ENCODE data around the gene KLK15.

The KLK15 gene, protein sequence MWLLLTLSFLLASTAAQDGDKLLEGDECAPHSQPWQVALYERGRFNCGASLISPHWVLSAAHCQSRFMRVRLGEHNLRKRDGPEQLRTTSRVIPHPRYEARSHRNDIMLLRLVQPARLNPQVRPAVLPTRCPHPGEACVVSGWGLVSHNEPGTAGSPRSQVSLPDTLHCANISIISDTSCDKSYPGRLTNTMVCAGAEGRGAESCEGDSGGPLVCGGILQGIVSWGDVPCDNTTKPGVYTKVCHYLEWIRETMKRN

DNA sequence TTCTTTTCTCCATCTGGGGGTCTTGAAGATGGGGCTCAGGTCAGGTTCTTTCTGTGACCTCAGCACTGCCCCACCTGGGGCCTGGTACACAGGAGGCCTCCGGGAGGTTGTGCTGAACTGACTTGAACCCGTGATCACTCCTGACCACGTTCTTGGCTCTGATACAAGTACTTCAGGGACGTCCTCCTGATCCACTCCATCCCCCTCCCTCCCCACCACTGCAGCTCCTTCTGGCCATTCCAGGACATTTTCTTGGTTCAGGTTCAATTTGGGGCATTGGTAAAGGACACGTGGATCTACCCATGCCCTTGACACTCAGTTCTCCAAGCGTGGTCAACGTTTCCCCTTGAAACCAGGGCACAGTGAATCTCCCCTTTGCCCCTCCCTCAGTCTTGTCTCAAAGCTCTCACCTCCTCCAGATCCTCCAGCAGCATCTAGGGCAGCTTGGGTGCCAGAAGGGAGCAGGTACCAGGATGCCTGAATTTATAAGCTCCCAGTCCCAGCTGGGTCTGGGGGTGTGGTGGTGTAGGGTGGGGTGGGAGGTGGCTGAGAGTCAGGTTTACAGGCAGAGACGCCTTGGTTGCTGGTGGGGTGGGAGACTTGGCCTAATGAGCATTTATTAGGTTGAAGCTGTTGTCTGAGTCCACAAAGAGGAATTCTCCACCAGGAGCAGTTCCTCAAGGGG lies at the start of gene KLK15:
KLK15 (minus strand) TSS at position 458 of the 685 bp plus-strand sequence. CDS start 2,082 bp downstream, outside the sequence.
- DNase-seq, result no peak

DNA sequence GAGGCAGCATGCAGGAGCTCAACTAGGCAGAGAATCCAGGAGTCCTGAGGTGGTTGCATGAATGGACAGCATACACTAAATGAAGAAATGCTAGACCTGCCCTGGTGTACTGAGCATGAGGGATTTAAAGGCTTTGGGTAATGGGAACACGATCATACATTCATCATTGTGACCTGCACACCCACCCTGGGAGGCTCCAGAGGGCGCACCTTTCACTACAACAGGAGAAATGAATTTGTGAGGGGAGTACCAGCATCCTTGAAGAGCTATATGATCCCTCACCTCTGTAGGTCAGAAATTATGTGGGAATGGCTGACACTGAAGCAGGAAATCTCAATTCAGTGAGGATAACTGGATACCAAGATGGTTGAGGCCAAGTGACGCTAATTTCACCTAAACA lies 48.8 kb upstream of the KLK15 start:
- no peak for DNase-seq

DNA sequence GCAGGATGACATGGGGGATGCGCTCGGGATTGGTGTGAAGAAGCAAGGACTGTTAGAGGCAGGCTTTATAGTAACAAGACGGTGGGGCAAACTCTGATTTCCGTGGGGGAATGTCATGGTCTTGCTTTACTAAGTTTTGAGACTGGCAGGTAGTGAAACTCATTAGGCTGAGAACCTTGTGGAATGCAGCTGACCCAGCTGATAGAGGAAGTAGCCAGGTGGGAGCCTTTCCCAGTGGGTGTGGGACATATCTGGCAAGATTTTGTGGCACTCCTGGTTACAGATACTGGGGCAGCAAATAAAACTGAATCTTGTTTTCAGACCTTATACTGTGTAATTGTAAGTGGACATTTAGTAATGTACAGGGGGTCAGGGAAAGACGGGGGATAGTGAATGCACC lies 46.9 kb upstream of the KLK15 start:
- DNase-seq, result no peak

DNA sequence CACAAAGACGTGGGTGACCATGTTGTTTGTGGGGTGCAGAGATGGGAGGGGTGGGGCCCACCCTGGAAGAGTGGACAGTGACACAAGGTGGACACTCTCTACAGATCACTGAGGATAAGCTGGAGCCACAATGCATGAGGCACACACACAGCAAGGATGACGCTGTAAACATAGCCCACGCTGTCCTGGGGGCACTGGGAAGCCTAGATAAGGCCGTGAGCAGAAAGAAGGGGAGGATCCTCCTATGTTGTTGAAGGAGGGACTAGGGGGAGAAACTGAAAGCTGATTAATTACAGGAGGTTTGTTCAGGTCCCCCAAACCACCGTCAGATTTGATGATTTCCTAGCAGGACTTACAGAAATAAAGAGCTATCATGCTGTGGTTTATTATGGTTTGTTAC lies 45.5 kb upstream of the KLK15 start:
- no peak for DNase-seq

DNA sequence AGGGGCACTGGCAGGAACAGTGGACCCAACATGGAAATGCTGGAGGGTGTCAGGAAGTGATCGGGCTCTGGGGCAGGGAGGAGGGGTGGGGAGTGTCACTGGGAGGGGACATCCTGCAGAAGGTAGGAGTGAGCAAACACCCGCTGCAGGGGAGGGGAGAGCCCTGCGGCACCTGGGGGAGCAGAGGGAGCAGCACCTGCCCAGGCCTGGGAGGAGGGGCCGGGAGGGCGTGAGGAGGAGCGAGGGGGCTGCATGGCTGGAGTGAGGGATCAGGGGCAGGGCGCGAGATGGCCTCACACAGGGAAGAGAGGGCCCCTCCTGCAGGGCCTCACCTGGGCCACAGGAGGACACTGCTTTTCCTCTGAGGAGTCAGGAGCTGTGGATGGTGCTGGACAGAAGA lies 44.0 kb upstream of the KLK15 start:
- DNase-seq, result no peak

DNA sequence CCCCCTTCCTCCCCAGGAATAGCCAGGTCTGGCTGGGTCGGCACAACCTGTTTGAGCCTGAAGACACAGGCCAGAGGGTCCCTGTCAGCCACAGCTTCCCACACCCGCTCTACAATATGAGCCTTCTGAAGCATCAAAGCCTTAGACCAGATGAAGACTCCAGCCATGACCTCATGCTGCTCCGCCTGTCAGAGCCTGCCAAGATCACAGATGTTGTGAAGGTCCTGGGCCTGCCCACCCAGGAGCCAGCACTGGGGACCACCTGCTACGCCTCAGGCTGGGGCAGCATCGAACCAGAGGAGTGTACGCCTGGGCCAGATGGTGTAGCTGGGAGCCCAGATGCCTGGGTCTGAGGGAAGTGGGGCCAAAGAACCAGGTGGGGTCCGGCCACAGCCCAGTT lies 43.1 kb upstream of the KLK15 start:
- no peak for DNase-seq

DNA sequence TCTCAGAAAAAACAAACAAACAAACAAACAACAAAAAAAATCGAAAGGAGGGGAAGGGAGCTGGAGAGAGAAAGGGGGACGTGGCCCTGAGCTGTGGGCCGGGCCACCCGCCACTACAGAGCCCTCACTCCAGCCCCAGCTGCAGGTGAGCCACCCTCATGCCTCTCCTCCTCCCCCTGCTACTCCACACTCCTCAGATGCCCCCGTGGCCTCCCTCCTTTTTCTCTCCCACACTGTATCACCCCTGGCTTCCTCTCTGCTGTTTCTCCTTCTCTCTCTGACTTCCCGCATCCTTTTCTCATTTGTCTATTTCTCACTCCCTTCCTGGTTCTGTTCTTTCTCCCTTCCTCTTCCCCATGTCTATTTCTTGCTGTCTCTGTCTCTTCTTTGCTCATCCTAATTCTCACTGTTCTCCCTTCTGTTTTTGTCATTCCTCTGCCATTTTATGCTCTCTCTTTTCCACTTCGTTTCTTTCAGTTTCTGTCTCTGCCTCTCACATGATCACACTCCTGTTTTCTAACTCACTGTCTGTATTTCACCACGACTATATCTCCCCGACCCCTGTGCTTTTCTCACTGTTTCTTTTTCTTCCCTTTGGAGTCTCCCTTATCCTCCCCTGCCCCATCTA lies 42.5 kb upstream of the KLK15 start:
- DNase-seq, result no peak

DNA sequence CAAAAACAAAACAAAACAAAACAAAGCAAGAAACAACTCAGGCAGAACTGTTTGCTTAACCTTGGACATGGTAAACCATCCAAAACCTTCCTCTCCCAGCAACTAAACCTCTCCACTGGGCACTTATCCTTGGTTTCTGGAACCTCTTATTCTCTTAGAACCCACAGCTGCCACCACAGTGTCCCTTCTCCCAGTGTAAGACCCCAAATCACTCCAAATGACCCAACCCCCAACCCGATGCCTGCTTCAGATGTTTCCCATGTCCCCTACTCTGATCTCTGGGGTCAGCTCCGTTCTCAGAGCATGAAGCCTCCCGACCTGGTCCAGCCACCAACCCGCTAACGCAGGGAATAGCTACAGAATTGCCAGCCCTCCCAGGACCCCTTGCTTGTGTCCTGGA lies 40.8 kb upstream of the KLK15 start:
- DNase-seq, result no peak

DNA sequence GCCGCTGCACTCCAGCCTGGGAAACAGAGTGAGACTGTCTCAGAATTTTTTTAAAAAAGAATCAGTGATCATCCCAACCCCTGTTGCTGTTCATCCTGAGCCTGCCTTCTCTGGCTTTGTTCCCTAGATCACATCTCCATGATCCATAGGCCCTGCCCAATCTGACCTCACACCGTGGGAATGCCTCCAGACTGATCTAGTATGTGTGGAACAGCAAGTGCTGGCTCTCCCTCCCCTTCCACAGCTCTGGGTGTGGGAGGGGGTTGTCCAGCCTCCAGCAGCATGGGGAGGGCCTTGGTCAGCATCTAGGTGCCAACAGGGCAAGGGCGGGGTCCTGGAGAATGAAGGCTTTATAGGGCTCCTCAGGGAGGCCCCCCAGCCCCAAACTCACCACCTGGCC lies 39.7 kb upstream of the KLK15 start, which contains the start of gene KLK2:
KLK2 (plus strand) TSS at position 384 of the 400 bp plus-strand sequence. CDS start 35 bp downstream, outside the sequence.
- no peak for DNase-seq

DNA sequence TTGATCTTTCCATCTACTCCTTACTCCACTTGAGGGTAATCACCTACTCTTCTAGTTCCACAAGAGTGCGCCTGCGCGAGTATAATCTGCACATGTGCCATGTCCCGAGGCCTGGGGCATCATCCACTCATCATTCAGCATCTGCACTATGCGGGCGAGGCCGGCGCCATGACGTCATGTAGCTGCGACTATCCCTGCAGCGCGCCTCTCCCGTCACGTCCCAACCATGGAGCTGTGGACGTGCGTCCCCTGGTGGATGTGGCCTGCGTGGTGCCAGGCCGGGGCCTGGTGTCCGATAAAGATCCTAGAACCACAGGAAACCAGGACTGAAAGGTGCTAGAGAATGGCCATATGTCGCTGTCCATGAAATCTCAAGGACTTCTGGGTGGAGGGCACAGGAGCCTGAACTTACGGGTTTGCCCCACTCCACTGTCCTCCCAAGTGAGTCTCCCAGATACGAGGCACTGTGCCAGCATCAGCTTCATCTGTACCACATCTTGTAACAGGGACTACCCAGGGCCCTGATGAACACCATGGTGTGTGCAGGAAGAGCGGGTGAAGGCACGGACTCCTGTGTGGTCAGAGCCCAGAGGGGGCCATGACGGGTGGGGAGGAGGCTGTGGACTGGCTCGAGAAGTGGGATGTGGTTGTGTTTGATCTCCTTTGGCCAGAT lies 37.2 kb upstream of the KLK15 start:
- DNase-seq, result no peak

DNA sequence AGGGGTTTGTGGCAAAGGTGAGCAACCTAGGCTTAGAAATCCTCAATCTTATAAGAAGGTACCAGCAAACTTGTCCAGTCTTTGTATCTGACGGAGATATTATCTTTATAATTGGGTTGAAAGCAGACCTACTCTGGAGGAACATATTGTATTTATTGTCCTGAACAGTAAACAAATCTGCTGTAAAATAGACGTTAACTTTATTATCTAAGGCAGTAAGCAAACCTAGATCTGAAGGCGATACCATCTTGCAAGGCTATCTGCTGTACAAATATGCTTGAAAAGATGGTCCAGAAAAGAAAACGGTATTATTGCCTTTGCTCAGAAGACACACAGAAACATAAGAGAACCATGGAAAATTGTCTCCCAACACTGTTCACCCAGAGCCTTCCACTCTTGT lies 36.1 kb upstream of the KLK15 start:
- DNase-seq, result no peak

DNA sequence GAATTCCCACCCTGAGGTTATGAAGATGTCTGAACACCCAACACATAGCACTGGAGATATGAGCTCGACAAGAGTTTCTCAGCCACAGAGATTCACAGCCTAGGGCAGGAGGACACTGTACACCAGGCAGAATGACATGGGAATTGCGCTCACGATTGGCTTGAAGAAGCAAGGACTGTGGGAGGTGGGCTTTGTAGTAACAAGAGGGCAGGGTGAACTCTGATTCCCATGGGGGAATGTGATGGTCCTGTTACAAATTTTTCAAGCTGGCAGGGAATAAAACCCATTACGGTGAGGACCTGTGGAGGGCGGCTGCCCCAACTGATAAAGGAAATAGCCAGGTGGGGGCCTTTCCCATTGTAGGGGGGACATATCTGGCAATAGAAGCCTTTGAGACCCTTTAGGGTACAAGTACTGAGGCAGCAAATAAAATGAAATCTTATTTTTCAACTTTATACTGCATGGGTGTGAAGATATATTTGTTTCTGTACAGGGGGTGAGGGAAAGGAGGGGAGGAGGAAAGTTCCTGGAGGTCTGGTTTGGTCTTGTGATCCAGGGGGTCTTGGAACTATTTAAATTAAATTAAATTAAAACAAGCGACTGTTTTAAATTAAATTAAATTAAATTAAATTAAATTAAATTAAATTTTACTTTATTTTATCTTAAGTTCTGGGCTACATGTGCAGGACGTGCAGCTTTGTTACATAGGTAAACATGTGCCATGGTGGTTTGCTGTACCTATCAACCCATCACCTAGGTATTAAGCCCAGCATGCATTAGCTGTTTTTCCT lies 28.3 kb upstream of the KLK15 start:
- no peak for DNase-seq

DNA sequence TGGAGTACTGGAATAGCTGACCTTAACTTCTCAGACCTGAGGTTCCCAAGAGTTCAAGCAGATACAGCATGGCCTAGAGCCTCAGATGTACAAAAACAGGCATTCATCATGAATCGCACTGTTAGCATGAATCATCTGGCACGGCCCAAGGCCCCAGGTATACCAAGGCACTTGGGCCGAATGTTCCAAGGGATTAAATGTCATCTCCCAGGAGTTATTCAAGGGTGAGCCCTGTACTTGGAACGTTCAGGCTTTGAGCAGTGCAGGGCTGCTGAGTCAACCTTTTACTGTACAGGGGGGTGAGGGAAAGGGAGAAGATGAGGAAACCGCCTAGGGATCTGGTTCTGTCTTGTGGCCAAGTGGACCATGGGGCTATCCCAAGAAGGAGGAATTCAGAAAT lies 27.6 kb upstream of the KLK15 start:
- no peak for DNase-seq

DNA sequence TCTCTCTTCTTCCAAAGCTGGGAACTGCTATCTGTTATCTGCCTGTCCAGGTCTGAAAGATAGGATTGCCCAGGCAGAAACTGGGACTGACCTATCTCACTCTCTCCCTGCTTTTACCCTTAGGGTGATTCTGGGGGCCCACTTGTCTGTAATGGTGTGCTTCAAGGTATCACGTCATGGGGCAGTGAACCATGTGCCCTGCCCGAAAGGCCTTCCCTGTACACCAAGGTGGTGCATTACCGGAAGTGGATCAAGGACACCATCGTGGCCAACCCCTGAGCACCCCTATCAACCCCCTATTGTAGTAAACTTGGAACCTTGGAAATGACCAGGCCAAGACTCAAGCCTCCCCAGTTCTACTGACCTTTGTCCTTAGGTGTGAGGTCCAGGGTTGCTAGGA lies 26.5 kb upstream of the KLK15 start:
- no peak for DNase-seq

DNA sequence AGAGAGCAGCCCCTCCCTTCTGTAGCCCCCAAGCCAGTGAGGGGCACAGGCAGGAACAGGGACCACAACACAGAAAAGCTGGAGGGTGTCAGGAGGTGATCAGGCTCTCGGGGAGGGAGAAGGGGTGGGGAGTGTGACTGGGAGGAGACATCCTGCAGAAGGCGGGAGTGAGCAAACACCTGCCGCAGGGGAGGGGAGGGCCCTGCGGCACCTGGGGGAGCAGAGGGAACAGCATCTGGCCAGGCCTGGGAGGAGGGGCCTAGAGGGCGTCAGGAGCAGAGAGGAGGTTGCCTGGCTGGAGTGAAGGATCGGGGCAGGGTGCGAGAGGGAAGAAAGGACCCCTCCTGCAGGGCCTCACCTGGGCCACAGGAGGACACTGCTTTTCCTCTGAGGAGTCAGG lies 25.5 kb upstream of the KLK15 start:
- no peak for DNase-seq

DNA sequence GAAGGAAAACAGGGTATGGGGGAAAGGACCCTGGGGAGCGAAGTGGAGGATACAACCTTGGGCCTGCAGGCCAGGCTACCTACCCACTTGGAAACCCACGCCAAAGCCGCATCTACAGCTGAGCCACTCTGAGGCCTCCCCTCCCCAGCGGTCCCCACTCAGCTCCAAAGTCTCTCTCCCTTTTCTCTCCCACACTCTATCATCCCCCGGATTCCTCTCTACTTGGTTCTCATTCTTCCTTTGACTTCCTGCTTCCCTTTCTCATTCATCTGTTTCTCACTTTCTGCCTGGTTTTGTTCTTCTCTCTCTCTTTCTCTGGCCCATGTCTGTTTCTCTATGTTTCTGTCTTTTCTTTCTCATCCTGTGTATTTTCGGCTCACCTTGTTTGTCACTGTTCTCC lies 24.0 kb upstream of the KLK15 start:
- DNase-seq, result no peak

DNA sequence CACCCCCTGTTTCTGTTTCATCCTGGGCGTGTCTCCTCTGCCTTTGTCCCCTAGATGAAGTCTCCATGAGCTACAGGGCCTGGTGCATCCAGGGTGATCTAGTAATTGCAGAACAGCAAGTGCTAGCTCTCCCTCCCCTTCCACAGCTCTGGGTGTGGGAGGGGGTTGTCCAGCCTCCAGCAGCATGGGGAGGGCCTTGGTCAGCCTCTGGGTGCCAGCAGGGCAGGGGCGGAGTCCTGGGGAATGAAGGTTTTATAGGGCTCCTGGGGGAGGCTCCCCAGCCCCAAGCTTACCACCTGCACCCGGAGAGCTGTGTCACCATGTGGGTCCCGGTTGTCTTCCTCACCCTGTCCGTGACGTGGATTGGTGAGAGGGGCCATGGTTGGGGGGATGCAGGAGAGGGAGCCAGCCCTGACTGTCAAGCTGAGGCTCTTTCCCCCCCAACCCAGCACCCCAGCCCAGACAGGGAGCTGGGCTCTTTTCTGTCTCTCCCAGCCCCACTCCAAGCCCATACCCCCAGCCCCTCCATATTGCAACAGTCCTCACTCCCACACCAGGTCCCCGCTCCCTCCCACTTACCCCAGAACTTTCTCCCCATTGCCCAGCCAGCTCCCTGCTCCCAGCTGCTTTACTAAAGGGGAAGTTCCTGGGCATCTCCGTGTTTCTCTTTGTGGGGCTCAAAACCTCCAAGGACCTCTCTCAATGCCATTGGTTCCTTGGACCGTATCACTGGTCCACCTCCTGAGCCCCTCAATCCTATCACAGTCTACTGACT lies 21.4 kb upstream of the KLK15 start, which contains the start of gene KLK3:
KLK3 (plus strand) TSS at position 280 of the 775 bp plus-strand sequence; CDS start at position 321, 41 bp downstream.
- no peak for DNase-seq

DNA sequence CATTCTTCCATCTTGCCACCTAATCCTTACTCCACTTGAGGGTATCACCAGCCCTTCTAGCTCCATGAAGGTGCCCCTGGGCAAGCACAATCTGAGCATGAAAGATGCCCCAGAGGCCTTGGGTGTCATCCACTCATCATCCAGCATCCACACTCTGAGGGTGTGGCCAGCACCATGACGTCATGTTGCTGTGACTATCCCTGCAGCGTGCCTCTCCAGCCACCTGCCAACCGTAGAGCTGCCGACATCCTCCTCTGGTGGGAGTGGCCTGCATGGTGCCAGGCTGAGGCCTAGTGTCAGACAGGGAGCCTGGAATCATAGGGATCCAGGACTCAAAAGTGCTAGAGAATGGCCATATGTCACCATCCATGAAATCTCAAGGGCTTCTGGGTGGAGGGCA lies 18.2 kb upstream of the KLK15 start:
- no peak for DNase-seq

DNA sequence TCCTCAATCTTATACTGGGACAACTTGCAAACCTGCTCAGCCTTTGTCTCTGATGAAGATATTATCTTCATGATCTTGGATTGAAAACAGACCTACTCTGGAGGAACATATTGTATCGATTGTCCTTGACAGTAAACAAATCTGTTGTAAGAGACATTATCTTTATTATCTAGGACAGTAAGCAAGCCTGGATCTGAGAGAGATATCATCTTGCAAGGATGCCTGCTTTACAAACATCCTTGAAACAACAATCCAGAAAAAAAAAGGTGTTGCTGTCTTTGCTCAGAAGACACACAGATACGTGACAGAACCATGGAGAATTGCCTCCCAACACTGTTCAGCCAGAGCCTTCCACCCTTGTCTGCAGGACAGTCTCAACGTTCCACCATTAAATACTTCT lies 17.4 kb upstream of the KLK15 start:
- no peak for DNase-seq

DNA sequence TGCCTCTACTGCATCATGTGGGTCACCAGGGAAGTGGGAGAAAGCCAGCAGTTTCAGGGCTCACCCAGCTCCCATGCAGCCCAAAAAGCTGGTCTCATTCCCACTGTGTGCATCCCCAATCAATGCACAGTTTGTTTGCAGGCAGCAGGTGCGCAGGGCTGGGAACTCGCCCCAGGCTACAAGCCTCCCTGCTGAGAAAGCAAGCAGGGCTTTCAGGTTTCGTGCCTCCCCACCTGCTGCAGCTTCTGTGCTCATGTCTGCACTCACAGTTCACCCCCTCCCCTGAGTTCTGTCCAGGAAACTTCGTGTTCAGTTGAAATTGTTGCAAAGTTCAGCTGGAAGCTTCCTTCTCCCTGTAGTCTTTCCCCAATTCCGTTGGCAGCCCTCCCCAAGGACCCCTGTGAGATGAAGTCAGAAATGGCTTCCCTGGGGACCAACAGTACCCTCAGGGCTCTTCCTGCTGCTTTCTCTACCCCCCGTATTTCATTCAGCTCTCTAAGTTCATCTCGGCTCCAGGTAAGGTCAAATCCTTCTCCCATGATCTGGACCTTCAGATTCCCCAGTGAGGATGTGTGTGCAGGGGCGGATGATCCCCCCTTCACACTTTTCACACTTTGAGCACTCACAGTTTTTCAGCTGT lies 11.0 kb upstream of the KLK15 start:
- DNase-seq, result no peak

DNA sequence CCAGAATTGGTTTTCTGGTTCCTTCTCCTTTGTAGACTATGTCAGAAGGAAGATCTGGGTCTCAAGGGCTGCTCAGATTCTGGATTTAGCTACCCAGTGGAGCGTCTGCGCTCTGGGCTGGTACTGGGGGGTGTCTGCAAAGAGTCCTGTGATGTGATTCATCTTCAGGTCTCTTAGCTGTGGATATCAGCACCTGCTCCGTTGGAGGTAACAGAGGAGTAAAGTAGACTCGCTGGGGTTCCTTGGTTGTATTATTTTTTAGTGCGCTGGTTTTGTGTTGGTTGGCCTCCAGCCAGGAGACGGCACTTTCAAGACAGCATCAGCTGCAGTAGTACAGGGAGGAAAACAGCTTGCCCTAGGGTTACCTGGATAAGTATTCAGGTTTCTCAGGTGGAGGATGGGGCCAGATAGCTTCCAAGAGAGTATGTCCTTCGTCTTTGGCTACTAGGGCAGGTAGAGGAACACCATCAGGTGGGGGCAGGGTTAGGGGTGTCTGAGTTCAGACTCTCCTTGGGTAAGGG lies 10.4 kb upstream of the KLK15 start:
- no peak for DNase-seq

All from midbrain (tissue), 1 donor.